ENCODE results near the gene TBX19.

Gene TBX19

DNA sequence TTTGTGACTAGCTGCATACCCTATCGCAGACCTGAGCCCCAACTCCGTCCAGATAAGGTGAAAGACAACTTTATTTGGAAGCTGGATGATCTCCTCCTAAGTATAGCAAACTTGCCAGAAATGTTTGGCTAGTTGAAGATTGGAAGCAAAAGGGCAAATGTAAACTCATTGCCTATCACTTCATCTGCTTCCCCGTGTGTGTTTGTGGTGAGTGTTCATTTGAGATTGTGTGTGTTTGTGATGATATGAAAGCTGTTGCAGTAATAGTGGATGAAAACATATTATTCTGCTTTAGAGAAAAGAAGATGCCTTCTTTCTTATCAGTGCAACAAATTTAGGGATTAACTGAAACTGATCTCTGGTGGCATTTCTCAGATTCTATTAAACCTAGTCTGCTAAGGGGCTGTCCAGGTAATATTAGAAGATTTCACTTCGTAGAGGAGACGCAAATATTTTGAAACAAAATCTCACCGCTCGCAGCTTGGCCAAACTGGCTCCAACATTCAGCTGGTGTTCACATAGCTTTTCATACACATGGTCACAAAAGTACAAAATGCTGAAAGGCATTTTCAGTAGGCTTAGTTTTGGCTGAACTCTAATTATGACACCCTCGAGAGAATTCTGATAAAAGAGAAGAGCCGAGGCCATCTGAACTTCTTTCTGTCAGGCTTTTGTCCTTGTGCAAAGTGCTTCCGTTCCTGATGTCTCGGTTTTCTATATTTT, 1.1 kb downstream of the TBX19 start:
- DNase-seq (ENCODE audit: low read depth): no peak

DNA sequence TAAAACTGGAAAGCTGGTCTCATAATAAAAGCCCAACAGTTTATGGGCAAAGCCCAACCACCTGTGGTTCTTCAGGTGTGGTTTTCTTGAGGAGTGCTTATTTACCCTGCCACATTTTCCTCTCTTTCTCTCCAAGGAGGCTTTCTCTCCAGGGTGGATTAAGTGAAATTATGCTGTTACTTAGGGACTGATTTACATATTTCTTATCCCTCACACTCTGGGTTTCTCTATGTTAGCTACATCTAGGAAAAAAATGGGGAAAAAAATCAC, 4.8 kb downstream of the TBX19 start:
- DNase-seq (ENCODE audit: low read depth): no peak

DNA sequence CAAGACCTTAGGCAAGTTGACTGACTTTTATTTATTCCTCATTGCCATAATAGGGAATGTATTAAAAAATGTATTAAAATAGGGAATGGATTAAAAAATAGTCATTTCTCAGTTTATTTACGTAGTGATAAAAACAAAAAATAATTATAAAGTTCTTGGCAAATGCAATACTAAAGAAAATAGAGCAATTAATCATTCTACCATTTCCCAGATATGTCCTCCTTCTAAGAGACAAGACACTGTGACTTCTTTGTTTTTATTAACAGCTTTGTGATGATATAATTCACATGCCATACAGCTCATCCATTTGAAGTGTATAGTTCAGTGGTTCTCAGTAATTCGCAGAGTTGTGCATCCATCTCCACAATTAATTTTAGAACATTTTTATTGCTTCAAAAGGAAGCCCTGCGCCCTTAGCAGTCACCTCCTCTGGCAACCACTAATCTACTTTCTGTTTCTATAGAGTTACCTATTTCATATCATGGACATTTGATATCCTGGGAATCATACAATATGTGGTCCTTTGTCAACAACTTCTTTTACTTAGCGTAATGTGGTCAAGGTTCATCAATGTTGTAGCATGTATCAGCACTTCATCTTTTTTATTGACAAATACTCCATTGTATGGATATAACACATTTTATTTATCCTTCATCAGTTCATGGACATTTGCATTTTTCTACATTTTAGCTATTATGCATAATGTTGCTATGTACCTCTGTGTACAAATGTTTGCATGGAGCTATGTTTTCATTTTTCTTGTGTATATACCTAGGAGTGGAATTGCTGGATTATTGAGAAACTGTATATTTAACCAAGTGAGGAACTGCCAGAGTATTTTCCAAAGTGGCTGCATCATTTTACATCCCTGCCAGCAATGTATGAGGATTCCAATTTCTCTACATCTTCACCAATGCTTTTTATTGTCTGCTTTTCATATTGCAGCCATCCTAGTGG, 5.6 kb downstream of the TBX19 start:
- DNase-seq (ENCODE audit: low read depth): no peak

- no peak for DNase-seq (ENCODE audit: low read depth)
These were observed 6.6 kb downstream of the TBX19 start for GRCh38 chr1:168287237-168287664.

DNA sequence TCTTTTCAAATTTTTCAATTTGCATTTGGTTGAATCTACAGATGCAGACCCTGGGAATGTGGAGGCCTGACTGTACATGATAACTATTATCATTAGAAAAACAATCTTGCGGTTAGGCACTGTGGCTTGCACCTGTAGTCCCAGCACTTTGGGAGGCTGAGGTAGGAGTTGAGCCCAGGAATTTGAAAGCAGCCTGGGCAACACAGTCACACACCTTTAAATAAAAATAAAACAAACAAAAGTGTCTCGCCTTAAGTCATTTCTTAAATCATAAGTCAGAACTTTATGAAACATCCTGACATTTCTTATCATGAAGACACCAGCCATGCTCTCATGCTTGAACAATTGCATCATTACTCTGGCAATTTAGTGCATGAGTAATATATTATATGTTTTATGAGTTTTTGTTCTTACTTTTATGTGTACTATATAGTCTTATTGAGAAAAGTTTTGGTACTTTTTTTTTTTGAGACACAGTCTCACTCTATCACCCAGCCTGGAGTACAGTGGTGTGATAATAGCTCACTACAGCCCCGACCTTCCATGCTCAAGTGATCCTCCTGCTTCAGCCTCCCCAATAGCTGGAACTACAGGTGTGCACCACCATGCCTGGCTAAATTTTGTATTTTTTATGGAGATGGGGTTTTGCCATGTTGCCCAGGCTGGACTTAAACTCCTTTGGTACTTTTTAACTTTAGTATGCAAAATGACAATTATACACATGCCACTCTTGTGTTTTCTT, 7.8 kb downstream of the TBX19 start:
- DNase-seq (ENCODE audit: low read depth): no peak

DNA sequence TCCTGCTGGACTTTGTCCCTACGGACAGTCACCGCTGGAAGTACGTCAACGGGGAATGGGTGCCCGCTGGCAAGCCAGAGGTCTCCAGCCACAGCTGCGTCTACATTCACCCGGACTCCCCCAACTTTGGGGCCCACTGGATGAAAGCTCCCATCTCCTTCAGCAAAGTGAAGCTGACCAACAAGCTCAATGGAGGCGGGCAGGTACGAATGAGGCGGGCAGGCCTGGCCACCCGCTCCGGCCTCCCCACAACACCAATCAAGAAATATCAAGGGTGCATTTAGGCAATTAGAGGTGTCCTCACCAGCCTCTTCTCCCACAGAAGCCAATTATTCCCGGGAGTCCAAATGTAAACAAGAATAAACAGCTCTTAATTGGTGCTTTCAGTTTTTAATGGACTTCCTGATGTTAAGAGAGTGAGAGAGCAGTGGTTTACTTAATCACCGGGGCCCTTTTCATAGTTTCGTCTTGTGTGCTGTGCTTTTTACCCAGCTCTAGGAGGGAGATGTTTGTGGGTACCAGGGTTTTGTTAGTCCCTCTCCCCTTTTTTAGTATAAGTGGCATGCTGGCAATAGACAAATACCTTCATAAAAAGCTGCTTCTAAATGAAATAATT, 10.7 kb downstream of the TBX19 start:
- no peak for DNase-seq (ENCODE audit: low read depth)

- DNase-seq (ENCODE audit: low read depth): no peak
These were observed 12.7 kb downstream of the TBX19 start for GRCh38 chr1:168293356-168293755.

DNA sequence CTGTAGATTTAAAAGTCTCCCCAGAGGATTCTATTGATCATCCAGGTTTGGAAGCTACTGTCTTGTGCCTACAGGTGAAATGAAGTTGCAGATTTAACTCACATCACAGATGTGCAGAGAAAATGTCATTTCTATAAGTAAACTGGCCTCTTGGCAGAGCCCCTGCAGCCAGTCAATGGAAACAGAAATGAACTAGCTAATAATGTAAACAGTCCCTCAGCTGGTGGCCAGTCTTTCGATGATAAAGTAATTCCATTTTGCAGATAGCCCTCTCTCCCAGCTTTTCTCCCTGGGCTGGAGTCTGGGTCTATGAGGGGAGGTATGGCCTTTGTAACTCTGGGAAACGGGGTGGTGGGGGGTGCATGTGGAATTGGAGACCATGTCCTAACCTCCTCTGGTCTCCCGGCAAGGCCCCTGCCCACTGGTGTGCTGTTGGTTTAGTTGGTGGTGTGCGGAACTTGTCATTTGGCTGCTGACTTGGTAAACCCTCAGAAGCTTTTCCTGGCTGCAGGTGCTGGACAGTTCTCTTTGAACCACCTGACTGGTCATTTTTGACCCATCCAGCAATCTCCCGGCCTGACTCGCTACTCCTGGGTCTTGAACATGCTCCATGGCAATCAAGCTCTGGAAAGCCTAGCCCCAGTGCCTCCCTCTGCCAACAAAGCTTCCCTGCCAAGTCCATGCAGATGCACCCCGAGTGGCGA, 14.9 kb downstream of the TBX19 start:
- DNase-seq (ENCODE audit: low read depth): no peak

- no peak for DNase-seq (ENCODE audit: low read depth)
These were observed 16.5 kb downstream of the TBX19 start for GRCh38 chr1:168297019-168297730.

DNA sequence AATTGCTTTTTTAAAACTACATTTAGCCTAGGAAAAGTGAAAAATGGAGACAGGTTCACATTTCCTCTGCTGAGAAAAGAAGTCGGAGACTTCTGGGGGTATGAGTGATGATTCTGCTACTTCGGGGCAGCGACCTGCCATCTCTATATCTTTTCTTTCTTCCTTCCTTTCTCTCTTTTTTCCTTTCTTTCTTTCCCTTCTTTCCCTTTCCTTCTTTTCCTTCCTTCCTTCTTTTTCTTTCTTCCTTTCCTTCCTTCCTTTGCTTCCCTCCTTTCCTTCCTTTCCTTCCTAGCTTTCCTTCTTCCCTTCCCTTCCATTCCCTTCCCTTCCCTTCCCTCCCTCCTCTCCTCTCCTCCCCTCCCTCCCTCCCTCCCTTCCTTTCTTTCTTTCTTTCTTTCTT, 17.8 kb downstream of the TBX19 start:
- no peak for DNase-seq (ENCODE audit: low read depth)

DNA sequence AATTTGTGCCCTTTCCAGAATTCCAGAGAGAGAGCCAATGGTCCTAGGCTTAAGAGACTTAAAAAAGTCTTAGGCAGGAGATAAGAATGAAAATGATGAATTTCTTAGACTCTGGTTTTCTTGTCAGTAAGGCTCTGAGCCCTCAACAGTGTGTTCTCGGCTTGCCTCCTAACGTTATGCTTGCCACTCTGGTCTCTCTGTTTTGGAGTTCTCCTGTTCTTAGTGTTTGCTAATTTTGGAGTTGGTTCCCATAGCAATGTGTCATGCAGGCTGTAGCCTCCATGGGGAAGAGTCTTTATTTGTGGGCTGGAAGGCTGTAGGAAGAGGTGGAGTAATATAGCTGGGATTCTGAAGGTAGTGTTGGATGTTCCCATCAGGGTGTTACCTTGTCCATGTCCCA, 19.9 kb downstream of the TBX19 start:
- DNase-seq (ENCODE audit: low read depth): no peak

- DNase-seq (ENCODE audit: low read depth): no peak
These were observed 21.1 kb downstream of the TBX19 start for GRCh38 chr1:168301664-168302320.

- DNase-seq (ENCODE audit: low read depth): no peak
These were observed 23.3 kb downstream of the TBX19 start for GRCh38 chr1:168303716-168304540.

- no peak for DNase-seq (ENCODE audit: low read depth)
These were observed 24.2 kb downstream of the TBX19 start for GRCh38 chr1:168304865-168305264.

GRCh38 chr1:168312718-168313604, 32.3 kb downstream of the TBX19 start:
- DNase-seq (ENCODE audit: low read depth): no peak

GRCh38 chr1:168316142-168316541, 35.5 kb downstream of the TBX19 start:
- DNase-seq (ENCODE audit: low read depth): no peak

GRCh38 chr1:168317309-168317708, 36.6 kb downstream of the TBX19 start:
- DNase-seq (ENCODE audit: low read depth): no peak

GRCh38 chr1:168319691-168320090, 39.0 kb downstream of the TBX19 start:
- no peak for DNase-seq (ENCODE audit: low read depth)

GRCh38 chr1:168320149-168320548, 39.5 kb downstream of the TBX19 start:
- no peak for DNase-seq (ENCODE audit: low read depth)

All from stimulated activated CD8-positive, alpha-beta memory T cell treated with anti-CD3 and anti-CD28 coated beads, Interleukin-15, amount 100 ng/mL, for 24 hours (primary cell).